ENCODE results near the gene FUCA2.

DNA sequence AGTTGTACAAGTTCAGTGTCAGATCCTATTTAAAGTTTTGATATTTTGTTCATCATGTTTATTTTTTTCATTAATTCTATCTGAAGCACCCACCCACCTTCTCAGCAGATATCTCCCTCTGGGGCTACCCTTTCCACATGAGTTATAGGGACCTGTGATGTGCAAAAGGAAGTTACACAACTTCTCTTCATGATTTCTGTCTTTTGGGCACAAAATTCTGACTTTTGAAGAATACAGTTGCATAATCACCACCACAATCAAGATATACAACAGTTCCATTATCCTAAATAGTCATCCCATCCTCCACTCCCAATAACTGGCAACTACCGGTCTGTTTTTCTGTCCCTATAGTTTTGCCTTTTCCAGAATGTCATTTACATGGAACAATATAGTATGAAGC, 13.8 kb upstream of the FUCA2 start:
- TF ChIP-seq EZH2phosphoT487 (IDR thresholded peaks at IDR 0.05; ENCODE audit: low read length), result no peak
- TF ChIP-seq, protein P1, sequence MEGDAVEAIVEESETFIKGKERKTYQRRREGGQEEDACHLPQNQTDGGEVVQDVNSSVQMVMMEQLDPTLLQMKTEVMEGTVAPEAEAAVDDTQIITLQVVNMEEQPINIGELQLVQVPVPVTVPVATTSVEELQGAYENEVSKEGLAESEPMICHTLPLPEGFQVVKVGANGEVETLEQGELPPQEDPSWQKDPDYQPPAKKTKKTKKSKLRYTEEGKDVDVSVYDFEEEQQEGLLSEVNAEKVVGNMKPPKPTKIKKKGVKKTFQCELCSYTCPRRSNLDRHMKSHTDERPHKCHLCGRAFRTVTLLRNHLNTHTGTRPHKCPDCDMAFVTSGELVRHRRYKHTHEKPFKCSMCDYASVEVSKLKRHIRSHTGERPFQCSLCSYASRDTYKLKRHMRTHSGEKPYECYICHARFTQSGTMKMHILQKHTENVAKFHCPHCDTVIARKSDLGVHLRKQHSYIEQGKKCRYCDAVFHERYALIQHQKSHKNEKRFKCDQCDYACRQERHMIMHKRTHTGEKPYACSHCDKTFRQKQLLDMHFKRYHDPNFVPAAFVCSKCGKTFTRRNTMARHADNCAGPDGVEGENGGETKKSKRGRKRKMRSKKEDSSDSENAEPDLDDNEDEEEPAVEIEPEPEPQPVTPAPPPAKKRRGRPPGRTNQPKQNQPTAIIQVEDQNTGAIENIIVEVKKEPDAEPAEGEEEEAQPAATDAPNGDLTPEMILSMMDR (IDR thresholded peaks at IDR 0.05; ENCODE audit: low read length), result no peak
